GF-D8 (cell line): ENCODE results near the gene STIMATE.

Source experiments
- DNase-seq: peaks from one replicate; lab custom pipeline; 2025; lab: John Stamatoyannopoulos, UW

STIMATE gene

GRCh38 chr3:52791366-52791765 is 106.0 kb downstream of the STIMATE start:
- no peak for DNase-seq

DNA sequence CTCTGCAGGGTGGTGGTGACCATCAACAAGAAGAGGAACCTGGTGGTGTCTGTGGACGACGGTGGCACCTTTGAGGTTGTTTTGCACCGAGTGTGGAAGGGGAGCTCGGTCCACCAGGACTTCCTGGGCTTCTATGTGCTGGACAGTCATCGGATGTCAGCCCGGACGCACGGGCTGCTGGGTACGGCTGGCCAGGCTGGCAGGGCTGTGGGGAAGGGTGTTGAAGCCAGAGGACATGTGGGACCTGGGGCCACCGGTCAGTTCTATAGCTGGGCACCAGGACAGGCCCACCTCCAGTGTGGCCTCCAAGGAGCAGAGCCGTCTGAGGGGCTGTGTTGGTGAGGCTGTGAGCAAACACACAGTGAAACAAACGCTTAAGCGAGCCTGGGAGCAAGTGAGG is 106.6 kb downstream of the STIMATE start:
- no peak for DNase-seq

- no peak for DNase-seq
These were observed 107.0 kb downstream of the STIMATE start for GRCh38 chr3:52790337-52790736.

- DNase-seq = no peak
These were observed 107.7 kb downstream of the STIMATE start for GRCh38 chr3:52789746-52790040.

DNA sequence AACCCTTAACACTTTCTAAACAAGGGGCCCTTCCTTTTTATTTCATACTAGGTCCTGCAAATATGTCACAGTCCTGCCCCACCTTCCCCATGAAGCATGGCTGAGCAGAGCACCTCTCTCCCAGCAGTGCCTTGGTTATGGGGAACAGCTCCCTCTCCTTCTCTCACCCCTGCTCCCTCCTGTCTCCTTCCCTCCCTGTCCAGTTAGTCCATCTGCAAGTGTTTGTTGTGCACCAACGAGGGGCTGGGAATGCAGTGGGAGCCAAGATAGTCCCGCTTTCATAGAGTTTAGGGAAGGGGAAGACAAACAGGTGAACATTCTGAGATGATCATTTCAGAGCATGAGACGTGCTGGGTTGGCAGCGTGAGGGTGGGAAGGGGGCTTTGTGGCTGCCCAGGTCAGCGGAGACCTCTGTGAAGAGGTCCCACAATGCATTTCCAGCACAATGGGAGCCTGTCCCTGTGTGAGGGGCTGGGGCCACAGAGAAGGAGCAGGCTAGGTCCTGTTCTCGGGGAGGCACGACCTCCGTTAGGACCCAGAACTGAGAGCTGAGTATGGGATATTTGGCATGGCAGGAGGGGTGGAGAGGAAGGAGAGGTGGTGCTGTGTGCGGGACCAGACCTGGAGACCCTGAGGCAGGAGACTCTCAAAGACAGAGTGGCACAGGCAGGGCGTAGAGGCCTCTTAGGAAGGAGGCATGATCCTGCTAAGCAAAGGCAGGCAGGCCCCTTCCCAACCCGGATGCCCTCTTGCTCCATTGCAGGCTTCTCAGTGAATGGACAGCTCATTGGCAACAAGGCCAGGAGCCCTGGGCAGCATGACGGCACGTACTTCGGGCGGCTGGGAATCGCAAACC is 108.2 kb downstream of the STIMATE start:
- DNase-seq = no peak

DNA sequence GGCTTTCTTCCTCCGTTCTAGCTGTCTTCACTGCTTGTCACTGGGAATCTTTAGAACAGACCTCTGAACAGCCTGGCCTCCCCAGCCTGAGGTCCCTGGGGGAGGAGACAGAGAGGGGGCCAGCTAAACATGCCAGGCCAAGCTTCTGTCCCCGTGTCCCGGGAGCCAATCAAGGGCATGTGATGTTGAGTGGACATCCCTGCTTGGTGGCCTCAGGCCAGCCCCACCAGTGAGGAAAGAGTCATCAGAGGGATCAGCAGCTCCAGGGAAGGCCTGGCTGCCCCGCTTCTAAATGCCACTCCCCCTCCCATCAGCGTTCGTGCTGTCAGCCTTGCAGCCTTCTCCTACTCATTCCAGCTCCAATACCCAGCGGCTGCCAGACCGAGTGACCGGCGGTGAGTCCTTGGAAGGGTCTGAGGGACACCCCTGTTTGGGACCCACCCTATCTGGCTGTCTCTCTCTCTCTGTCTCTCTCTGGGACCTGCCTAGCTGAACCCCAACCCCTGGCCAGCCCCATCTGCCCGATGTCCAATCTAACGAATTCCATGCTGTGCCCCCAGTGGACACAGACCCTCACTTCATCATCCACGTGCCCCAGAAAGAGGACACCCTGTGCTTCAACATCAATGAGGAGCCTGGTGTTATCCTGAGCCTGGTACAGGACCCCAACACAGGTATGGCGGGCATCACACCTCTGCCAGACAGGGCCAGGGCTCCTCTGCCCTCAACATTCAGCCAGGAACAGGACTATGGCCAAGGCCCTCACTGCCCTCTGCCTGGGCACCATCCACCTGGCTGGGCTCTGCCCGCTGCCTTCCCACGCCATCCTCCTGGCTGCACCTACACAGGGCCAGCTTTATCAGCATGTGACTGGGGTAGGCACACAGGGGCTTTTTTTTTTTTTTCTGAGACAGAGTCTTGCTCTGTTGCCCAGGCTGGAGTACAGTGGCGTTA is 109.4 kb downstream of the STIMATE start:
- DNase-seq = no peak

GRCh38 chr3:52787246-52787645 is 110.1 kb downstream of the STIMATE start:
- DNase-seq = no peak
